ENCODE measurements around the gene NUCB2.

NUCB2 gene

DNA sequence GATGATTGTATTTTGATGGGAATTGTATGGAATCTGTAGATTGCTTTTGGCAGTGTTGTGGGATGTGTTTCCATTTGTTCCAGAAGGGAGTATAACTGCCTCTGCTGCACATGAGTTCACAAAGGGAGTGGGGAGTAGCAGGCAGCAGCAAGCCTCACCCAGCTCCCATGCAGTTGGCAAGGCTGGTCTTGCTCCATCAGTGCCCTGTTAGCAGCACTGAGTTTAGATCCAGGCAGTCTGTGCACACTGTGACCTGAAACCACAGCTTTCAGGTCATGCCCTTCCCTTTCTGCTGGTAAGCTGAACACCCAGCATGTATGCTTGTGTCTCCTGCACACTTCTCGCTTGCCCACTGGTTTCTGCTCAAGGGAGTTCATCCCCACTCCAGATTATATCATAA is 3.7 kb upstream of the NUCB2 start:
- DNase-seq, result no peak

DNA sequence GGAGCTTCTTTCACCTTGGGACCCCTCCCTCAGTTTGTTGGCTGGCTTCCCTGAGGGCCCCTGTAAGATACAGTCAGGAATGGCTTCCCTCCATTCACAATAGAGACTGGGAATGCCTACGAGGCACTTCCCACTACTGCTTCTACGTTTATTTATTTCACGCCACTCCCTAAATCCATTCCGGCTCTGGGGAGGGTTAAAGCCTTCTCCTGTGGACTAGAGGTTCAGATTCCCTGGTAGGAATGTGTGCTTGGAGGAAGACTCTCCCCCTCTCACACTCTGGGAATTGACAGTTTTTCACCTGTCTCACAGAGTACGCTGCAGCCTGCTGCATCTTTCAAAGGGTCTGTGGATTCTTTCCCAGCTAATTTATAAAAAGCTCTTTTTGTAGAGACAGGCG is 3.3 kb upstream of the NUCB2 start:
- DNase-seq, result no peak

GRCh38 chr11:17273668-17274282 is 2.8 kb upstream of the NUCB2 start:
- no peak for DNase-seq

DNA sequence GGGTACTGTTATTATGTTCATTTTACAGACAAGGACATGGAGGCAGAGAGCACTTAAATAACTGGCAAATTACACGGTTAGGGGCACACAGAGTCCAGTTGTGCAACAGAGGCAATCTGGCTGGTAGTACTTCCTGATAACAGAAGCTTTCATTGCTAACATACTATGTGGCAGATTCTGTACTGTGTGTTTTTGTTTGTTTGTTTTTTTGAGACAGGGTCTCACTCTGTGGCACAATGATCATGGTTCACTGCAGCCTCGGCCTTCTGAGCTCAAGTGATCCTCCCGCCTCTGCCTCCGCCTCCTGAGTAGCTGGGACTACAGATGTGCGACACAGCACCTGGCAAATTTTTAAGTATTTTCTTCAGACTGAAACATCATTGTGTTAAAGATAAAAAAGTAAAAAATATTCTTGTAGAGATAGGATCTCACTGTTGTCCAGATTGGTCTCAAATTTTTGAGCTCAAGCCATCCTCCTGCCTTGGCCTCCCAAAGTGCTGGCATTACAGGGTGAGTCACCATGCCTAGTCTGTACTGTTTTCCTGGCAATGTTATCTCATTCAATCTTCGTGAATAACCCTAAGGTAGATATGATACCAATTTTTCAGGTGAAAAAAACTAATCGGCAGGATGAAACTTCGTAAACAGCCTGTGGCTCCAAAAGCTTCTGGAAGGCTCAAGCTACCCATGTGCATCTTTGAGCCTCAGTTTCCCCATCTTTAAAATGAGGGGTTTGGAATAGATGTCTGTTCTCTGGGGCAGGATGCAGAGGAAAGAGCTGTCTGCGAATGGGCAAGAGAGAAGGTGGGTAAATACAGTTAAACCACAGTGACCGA is 921 bp upstream of the NUCB2 start:
- no peak for DNase-seq

DNA sequence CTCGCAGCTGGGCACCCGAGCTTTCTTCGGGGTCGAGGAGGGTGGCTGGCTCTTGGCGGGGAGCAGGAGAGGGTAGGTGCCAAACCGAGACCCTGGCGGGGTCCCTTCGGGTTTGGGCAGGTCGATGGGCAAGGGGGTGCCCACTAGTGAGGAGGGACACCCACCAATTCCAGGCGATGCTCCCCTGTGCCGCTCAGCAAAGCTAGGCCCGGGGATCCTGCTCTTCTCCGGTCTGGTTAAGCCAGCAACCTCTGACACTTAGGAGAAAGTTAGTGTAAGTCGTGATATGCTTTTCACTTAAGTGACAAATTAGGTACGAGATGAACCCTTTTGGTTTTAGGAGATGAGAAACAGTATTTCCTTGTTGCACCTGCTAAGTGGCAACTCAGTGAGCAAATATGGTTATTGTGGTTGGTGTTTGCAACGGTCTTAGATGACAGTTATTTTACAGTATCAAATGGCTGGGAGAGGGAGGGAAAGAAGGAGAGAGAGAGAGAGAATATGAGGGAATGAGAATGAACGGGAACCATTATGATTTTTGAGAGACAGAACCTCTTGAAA is 565 bp downstream of the NUCB2 start:
- no peak for DNase-seq

- DNase-seq, result no peak
These were observed 4.1 kb downstream of the NUCB2 start for GRCh38 chr11:17280494-17281127.

- DNase-seq, result no peak
These were observed 9.8 kb downstream of the NUCB2 start for GRCh38 chr11:17286332-17286731.

DNA sequence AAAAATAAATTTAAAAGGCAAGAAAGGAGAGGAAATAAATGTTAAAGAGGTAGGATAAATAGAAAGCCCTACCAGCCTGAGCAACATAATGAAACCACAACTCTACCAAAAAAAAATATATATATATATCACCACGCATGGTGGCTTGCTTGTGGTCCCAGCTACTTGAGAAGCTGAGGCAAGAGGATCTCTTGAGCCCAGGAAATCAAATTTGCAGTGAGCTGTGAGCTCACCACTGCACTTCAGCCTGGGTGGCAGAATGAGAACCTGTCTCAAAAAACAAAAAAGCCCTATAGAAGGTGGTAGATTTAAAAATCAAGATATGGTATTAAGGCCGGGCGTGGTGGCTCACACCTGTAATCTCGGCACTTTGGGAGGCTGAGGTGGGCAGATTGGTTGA is 10.5 kb downstream of the NUCB2 start:
- DNase-seq, result no peak

- DNase-seq, result no peak
These were observed 15.2 kb downstream of the NUCB2 start for GRCh38 chr11:17291710-17292109.

DNA sequence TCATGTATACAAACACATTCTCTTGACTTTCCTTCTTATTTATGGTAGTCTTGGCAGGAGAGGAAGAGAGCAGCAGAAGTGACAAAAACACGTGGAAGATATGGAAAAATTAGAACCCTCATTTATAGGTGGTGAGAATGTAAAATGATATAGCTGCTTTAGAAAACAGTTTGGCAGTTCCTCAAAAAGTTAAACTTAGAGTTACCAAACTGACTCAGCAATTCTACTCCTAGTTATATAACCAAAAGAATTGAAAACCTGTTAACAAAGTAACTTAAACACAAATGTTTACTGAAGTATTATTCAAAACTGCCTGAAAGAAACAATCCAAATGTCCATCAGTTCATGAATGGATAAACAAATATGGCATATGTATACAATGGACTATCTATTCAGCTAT is 16.8 kb downstream of the NUCB2 start:
- DNase-seq, result no peak

DNA sequence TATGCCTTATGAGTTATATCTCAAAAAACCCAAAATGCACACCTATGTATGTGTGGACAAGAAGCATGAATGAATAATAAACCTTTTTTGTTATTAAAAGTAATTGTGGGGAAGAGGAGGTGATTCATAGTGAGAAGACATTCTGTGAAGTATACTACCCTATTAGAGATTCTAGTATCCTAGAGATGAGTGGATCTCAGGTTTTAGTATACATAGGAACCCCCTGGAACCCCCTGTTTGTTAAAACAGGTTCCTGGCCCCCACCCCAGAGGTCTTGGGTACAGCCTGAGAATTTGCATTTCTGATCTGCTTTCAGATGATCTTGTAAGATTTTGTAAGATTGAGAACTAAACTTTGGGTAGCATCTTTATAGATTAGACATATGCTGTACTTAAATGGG is 17.5 kb downstream of the NUCB2 start:
- DNase-seq, result no peak

DNA sequence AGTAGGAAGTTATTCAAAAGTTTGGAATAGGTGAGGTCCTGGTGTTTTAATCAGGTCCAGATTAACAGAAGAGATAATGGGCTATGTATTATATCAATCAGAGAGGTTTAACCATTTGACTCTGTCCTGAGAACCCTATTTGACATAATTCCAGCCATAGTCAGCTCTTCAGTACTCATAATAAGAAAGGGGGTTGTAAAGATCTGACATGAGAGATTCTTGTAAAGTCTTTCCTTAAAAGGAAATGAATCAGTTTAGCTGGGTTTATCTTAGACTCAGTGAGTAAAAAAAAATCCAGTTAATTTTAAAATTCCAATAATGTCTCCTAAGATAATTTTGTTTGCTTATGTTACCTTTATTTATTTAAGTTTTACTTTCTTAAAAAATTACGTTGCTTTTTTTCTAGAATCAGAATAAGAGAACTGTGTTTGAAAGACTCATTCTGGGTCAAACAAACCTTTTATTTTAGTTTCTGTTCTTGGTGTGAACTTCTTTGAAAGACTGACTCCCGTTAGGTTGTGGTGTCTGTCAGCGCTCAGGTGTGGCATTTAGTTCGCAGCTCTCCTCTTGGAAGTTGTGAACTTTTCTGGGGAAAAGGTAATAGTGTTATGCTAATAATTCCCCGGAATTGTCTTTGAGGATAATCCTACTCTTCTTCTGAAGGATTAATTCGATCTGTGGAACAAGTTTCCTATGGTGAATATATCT is 20.5 kb downstream of the NUCB2 start:
- DNase-seq, result no peak

DNA sequence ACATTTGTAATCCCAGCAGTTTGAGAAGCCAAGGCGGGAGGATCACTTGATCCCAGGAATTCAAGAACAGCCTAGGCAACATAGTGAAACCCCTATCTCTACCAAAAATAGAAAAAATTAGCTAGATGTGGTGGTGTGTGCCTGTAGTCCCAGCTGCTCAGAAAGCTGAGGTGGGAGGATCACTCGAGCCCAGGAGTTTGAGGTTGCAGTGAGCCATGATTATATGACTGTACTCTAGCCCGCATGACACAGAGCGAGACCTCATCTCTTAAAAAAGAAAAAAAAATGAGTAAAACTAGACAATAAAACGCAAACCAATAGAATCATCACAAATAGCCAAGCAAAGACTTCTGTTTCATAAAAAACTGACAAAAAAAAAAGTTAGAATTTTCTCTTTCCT is 21.8 kb downstream of the NUCB2 start:
- DNase-seq, result no peak

DNA sequence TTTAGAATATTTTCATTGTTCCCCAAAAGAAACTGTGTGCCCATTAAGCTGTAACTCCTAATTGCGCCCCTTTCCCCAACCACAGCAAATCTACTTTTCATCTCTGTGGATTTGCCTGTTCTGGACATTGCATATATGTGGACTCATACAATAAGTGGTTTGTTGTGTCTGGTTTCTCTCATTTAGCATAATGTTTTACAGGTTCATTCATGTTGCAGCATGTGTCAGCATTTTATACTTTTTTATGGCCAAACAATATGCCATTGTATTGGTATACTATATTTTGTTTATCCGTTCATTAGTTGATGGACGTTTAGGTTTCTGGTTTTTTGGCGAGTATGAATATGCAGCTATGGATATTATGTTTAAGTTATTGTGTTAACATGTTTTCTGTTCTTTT is 23.8 kb downstream of the NUCB2 start:
- no peak for DNase-seq

- no peak for DNase-seq
These were observed 37.1 kb downstream of the NUCB2 start for GRCh38 chr11:17313349-17314231.

- DNase-seq, result no peak
These were observed 37.7 kb downstream of the NUCB2 start for GRCh38 chr11:17314232-17314547.

- no peak for DNase-seq
These were observed 38.4 kb downstream of the NUCB2 start for GRCh38 chr11:17314904-17315426.

DNA sequence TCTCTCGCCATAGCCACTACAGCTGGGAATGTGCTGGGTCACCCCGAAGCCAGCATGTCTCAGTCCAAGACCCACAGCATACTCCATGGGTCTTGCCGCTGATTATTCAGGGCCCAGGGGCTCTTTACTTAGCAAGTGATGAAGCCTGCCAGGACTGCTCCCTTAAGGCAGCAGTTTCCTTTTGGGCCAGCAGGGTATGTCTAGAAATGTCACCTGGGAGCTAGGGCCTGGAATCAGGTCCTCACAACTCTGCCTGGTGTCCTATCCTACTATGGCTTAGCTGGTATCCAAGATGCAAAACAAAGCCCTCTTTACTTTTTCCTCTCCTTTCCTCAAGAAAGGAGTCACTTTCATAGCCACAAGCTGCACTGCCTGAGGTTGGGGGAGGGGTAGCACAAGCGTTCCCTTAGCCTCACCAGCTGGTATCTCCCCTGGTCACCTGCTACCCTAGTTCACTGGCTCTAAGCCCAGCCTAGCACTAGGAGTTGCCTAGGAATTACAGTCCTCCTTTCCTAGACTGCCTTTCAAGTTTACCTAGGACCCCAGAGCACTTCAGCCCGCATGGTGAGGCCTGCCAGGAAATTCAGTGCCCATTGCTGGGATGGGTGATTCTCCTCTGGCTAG is 52.4 kb downstream of the NUCB2 start:
- no peak for DNase-seq

DNA sequence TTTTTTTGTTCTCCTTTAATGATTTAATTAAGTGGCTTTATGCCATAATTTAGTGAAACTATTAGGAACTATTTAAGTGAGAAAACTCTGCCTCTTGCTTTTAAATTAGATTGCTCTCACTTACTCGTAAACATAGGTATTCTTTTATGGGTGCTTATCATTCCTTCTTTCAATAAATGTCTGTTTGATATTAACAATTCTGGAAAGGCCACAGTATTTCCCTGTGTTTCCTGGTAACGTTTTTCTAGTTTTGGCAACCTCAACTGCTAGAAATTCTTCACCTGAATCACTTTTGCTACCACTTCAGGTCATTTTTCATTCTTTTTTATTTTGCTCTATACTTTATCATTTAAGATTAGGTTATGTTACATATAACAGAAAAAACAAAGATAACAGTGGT is 55.1 kb downstream of the NUCB2 start:
- DNase-seq, result no peak

DNA sequence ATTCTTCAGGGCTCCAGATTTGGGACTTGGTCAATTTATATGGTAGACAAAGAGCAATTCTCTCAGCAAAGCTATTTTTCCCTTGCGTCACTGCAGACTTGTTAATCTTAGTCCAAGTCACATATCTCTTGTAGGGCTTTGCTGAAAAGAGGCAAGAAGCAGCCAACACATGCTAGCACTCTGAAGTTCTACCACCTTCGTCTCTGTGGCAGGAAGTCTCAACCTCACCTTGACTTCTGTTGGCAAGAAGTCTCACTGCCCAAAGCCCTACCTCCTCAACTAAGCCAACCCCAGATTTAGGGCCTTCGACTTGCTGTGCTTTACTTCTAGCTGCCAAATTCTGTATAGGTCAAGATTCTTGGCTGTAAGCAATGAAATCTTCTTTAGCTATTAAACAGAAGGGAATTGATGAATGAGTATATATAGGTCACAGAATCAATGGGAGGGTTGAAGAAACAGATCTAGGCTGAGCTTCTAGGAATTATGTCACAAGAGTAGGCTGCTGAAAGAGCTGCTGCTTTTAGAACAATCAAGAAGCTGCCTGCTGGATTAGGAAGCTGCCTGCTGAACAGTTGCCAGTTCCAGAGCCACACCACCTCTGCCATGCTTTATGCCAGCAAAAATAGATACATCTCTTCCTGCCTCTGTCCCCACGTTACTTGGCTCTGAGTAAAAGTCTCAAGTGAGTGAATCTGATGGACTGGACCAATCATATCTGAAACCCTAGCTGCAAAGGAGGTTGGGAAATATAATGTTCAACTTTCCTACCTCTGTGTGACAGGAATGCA is 57.5 kb downstream of the NUCB2 start:
- DNase-seq, result no peak

- DNase-seq, result no peak
These were observed 66.7 kb downstream of the NUCB2 start for GRCh38 chr11:17343257-17343656.

All from activated T-cell treated with anti-CD3 and anti-CD28 coated beads for 4 hours (primary cell).